OCI-LY7 (cell line): Measurements from ENCODE around the gene IFITM5. TPM values are rescaled to one million over a fixed set of nuclear protein-coding genes. Genes with fewer than 3 reads are reported as not detected.

Source experiments
- BruUV-seq: library from RNA; stranded (reverse); fragments of 400-500 nt; replicated peaks from 2 replicates; lab custom pipeline; 2021; lab: Mats Ljungman, UMichigan
- CTCF ChIA-PET: fragments of 300-600 bp; sonication (Branson Sonifier 250); formaldehyde crosslinking; loops from one replicate; lab custom pipeline; 2022; ENCODE audit warnings: antibody characterized with exemption; ENCODE audit not compliant: unreplicated experiment; lab: Charles Lee
- POLR2A ChIA-PET: fragments of 300-600 bp; sonication (Branson Sonifier 250); formaldehyde crosslinking; loops from one replicate; lab custom pipeline; 2022; ENCODE audit warnings: antibody characterized with exemption; lab: Charles Lee
- DNase-seq: peaks from one replicate; pipeline ENCODE4 v3.0.0-alpha.2; 2015; ENCODE audit warnings: low spot score
- H2AFZ ChIP-seq: fragments of 200-600 bp; sonication (generic), shearing (Covaris generic); 2 replicates; pipeline ENCODE4 v1.6.1; 2014; ENCODE audit warnings: mild to moderate bottlenecking, antibody characterized with exemption, low read length, moderate library complexity
- H3K27ac ChIP-seq: fragments of 200-600 bp; sonication (generic); 2 replicates; pipeline ENCODE4 v1.5.1; 2014; ENCODE audit warnings: mixed run types, low read depth, mild to moderate bottlenecking, moderate library complexity, low read length, inconsistent platforms; ENCODE audit not compliant: poor library complexity, severe bottlenecking
- H3K36me3 ChIP-seq: fragments of 200-600 bp; sonication (generic); 2 replicates; pipeline ENCODE4 v1.6.1; 2014; ENCODE audit warnings: mild to moderate bottlenecking, antibody characterized with exemption, low read length, moderate library complexity, mixed read lengths; ENCODE audit not compliant: insufficient read depth
- H3K4me1 ChIP-seq: fragments of 200-600 bp; sonication (generic); 2 replicates; pipeline ENCODE4 v1.5.1; 2014; ENCODE audit warnings: mild to moderate bottlenecking, low read length; ENCODE audit not compliant: insufficient read depth, poor library complexity, severe bottlenecking
- H3K4me2 ChIP-seq: fragments of 200-600 bp; sonication (generic); 2 replicates; pipeline ENCODE4 v1.6.1; 2014; ENCODE audit warnings: mild to moderate bottlenecking, low read length
- H3K4me3 ChIP-seq: fragments of 200-600 bp; sonication (generic); 2 replicates; pipeline ENCODE4 v1.5.1; 2014; ENCODE audit warnings: mild to moderate bottlenecking, low read depth, low read length; ENCODE audit not compliant: poor library complexity, severe bottlenecking
- H3K79me2 ChIP-seq: fragments of 200-600 bp; sonication (generic); 2 replicates; pipeline ENCODE4 v1.6.1; 2016; ENCODE audit warnings: low read depth, mild to moderate bottlenecking, low read length, moderate library complexity, mixed read lengths; ENCODE audit not compliant: insufficient read depth
- H3K9me2 ChIP-seq: fragments of 200-600 bp; sonication (generic); 2 replicates; pipeline ENCODE4 v1.6.1; 2016; ENCODE audit warnings: mild to moderate bottlenecking, low read length, mixed read lengths; ENCODE audit not compliant: insufficient read depth
- H3K9me3 ChIP-seq: fragments of 200-600 bp; sonication (generic); 2 replicates; pipeline ENCODE4 v1.6.1; 2014; ENCODE audit warnings: mild to moderate bottlenecking, mixed run types, low read length, mixed read lengths
- H4K20me1 ChIP-seq: fragments of 200-600 bp; sonication (generic); 2 replicates; pipeline ENCODE4 v1.6.1; 2014; ENCODE audit warnings: mild to moderate bottlenecking, antibody characterized with exemption, low read length, moderate library complexity, mixed read lengths; ENCODE audit not compliant: insufficient read depth
- CTCF ChIP-seq: fragments of 200-600 bp; sonication (generic); conservative IDR thresholded peaks from 2 replicates; pipeline ENCODE4 v1.5.1; 2014; ENCODE audit warnings: mild to moderate bottlenecking, antibody characterized with exemption, low read length, moderate library complexity, mixed read lengths
- EZH2phosphoT487 ChIP-seq: fragments of 200-600 bp; sonication (generic); IDR thresholded peaks from 2 replicates; pipeline ENCODE4 v1.6.1; 2018; ENCODE audit warnings: low read depth, borderline replicate concordance, mild to moderate bottlenecking, mixed run types, antibody characterized with exemption, low read length, moderate library complexity, mixed read lengths
- intact Hi-C: fragments of 100-400 bp; cut with micrococcal nuclease; formaldehyde crosslinking; loops from one replicate; pipeline ENCODE4 v1.10.0; 2022; ENCODE audit not compliant: unreplicated experiment
- total RNA-seq, 2 experiments: library from RNA; depleted of rRNA in 1 of 2; stranded (reverse); fragments of >200 nt in 1 of 2; shearing (Covaris generic) in 1 of 2; gene quantifications; 2 replicates each; pipeline ENCODE4 v1.2.3, GENCODE V29; 2014 to 2022

The IFITM5 gene
- total RNA-seq, 2 experiments from 2014 or later: not detected

- peaks cover 32% of the 10 kb centered on the region for H3K36me3 ChIP-seq
- ChIA-PET CTCF (no interaction called here), POLR2A (no interaction called here)
- no peak overlapping the region for H2AFZ ChIP-seq
- H3K27ac ChIP-seq: no peak overlapping the region
- no peak overlapping the region for H3K4me2 ChIP-seq
- H3K9me2 ChIP-seq: no peaks in the 10 kb centered on the region
- no peak for DNase-seq
- intact Hi-C loops: loop anchor here (10.0 kb wide), 1 partner anchor 49 kb away; the partner anchor contains the start of gene IFITM2
- TF ChIP-seq CTCF (no peak), EZH2phosphoT487 (no peak)
- no peak overlapping the region for H3K4me3 ChIP-seq
- H3K79me2 ChIP-seq: no peaks in the 10 kb centered on the region
- no peaks in the 10 kb centered on the region for H4K20me1 ChIP-seq
- H3K9me3 ChIP-seq: no peaks in the 10 kb centered on the region
- no TSS peak for BruUV-seq
- peaks cover 18% of the 10 kb centered on the region for H3K4me1 ChIP-seq
Observed at GRCh38 chr11:255816-256215, 43.5 kb downstream of the IFITM5 start.

- BruUV-seq: no TSS peak
- POLR2A ChIA-PET: interaction anchor here (1.0 kb wide), 1 partner anchor 100 kb away, joined by 4 read pairs; no protein-coding TSS in a partner anchor
- intact Hi-C loops: loop anchor here (10.0 kb wide), 1 partner anchor 50 kb away; the partner anchor contains the start of gene IFITM2
Observed at GRCh38 chr11:255176-255575, 44.1 kb downstream of the IFITM5 start.

More at GRCh38 chr11:255176-255575, 44.1 kb downstream of the IFITM5 start:
- Histone ChIP-seq H3K36me3 (peaks cover 38% of the 10 kb centered on the region), H4K20me1 (no peaks in the 10 kb centered on the region), H3K4me3 (no peak overlapping the region), H3K4me1 (peaks cover 18% of the 10 kb centered on the region), H3K9me3 (no peaks in the 10 kb centered on the region), H2AFZ (no peak overlapping the region), H3K79me2 (no peaks in the 10 kb centered on the region), H3K9me2 (no peaks in the 10 kb centered on the region), H3K27ac (no peak overlapping the region), H3K4me2 (no peak overlapping the region)
- no peak for DNase-seq
- CTCF ChIA-PET: no interaction called here
- TF ChIP-seq EZH2phosphoT487: no peak
- TF ChIP-seq CTCF: no peak
